ENCODE measurements around the gene PSMC2. TPM values are rescaled to one million over a fixed set of nuclear protein-coding genes. Genes with fewer than 3 reads are reported as not detected.

The PSMC2 gene
- total and polyA plus RNA-seq, 7 donors = 146 to 524 (median 244) TPM

GRCh38 chr7:103412151-103412550, 64.7 kb downstream of the PSMC2 start:
- Histone ChIP-seq H3K36me3 (ENCODE audit: insufficient read depth in 1 of 2, low read depth in 1 of 2) (no peaks in the 10 kb centered on the region), H3K9me3 (no peaks in the 10 kb centered on the region), H3K27ac (no peak overlapping the region), H3K27me3 (ENCODE audit: insufficient read depth in 3 of 3, low read length in 2 of 3) (no peaks in the 10 kb centered on the region), H3K4me3 (no peak overlapping the region), H3K4me1 (no peaks in the 10 kb centered on the region)
- no peak for DNase-seq
- WGBS, 3 donors = 86 to 100% (median 89%) methylated on average over 1 of the region's 1 CpG
- intact Hi-C loops (cut with DNase I) = no loop called here
- no peak for TF ChIP-seq CTCF (IDR thresholded peaks at IDR 0.05)
- ATAC-seq = no peak

GRCh38 chr7:103413407-103413806, 66.0 kb downstream of the PSMC2 start:
- H3K4me1 ChIP-seq = no peaks in the 10 kb centered on the region
- DNase-seq (no peak), ATAC-seq (no peak)
- TF ChIP-seq CTCF (IDR thresholded peaks at IDR 0.05) = no peak
- H3K27ac ChIP-seq = no peak overlapping the region
- WGBS, 3 donors = 84 to 87% (median 86%) methylated on average over 5 of the region's 5 CpGs
- H3K36me3 ChIP-seq (ENCODE audit: insufficient read depth in 1 of 2, low read depth in 1 of 2) = no peaks in the 10 kb centered on the region
- intact Hi-C loops (cut with DNase I) = no loop called here
- no peaks in the 10 kb centered on the region for H3K27me3 ChIP-seq (ENCODE audit: insufficient read depth in 3 of 3, low read length in 2 of 3)
- no peak overlapping the region for H3K4me3 ChIP-seq
- no peaks in the 10 kb centered on the region for H3K9me3 ChIP-seq

- WGBS, 3 donors = 77 to 82% (median 82%) methylated on average over 3 of the region's 3 CpGs
- Histone ChIP-seq H3K4me1 (no peaks in the 10 kb centered on the region), H3K4me3 (no peak overlapping the region), H3K9me3 (no peaks in the 10 kb centered on the region), H3K36me3 (ENCODE audit: insufficient read depth in 1 of 2, low read depth in 1 of 2) (no peaks in the 10 kb centered on the region), H3K27ac (no peak overlapping the region), H3K27me3 (ENCODE audit: insufficient read depth in 3 of 3, low read length in 2 of 3) (no peaks in the 10 kb centered on the region)
- no peak for ATAC-seq
- no peak for TF ChIP-seq CTCF (IDR thresholded peaks at IDR 0.05)
- DNase-seq = no peak
- intact Hi-C loops (cut with DNase I) = no loop called here
Measured at GRCh38 chr7:103418241-103418640, 70.8 kb downstream of the PSMC2 start.

Other genes starting within 250 kb of the PSMC2 start
- gene NAPEPLD, start 198.5 kb upstream of the PSMC2 start, total RNA-seq = 1 to 10 TPM; 3.0 to 9.6 (median 6.1) TPM
- 1 to 10 TPM; 2.9 to 9.7 (median 5.5) TPM for gene NAPEPLD, start 198.5 kb upstream of the PSMC2 start, polyA plus RNA-seq
- gene PMPCB, start 50.2 kb upstream of the PSMC2 start, total RNA-seq = 10 to 100 TPM; 43.8 to 54.3 (median 48.2) TPM
- 10 to 100 TPM; 39.9 to 52.0 (median 40.0) TPM for gene PMPCB, start 50.2 kb upstream of the PSMC2 start, polyA plus RNA-seq
- 10 to 100 TPM; 19.8 to 33.3 (median 32.7) TPM for gene DNAJC2, start 2.9 kb upstream of the PSMC2 start, total RNA-seq
- 100 to 1,000 TPM in 1 of 3 donors, 10 to 100 TPM in 2; 39.1 to 115 (median 78.4) TPM for gene DNAJC2, start 2.9 kb upstream of the PSMC2 start, polyA plus RNA-seq
- gene SLC26A5, start 98.6 kb downstream of the PSMC2 start, total RNA-seq = not detected
- gene SLC26A5, start 98.6 kb downstream of the PSMC2 start, polyA plus RNA-seq = not detected